HG03439 (cell line): ENCODE results near the gene SPOCD1.

Experiments
- ATAC-seq: cut with Tn5 transposase; IDR thresholded peaks from one replicate; pipeline ENCODE4 v1.9.1; 2021; ENCODE audit warnings: mild to moderate bottlenecking, moderate library complexity; ENCODE audit not compliant: unreplicated experiment

The SPOCD1 gene

DNA sequence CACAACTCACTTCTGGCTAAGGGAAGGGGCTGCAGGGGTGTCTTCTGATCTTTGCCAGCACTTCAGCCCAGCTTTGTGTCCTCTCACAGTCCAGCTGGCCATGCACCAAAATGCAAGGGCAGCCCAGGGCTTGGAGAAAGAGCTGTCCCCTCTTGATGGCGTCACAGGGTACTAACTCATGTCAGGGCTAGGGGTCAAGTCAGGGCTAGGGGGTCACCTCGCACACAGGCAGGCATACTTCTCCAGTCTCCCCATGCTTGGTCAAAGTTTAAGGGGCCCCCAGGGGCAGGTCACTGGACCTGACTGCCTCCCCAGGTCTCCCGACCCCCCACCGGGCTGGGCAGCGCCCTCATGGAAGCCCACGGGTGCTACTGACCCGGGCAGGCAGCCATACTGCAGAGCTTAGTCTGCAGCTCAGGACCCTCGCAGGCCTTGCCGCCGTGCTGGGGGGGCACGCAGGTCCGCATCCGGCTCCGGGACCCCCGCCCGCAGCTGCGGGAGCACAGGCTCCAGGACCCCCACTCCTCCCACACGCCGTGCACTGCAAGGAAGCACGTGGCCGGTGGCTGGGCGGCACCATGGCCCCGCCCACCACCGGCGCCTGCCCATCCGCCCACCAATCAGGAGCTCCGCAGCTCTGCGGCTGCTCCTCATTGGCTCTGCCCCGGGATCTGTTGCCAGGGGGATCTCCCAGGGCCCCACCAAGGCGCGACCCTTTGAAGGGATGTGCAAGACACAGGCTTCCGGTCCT lies 73.2 kb downstream of the SPOCD1 start:
- ATAC-seq, result no peak
